Kidney capillary endothelial cell (primary cell): ENCODE data around the gene AAK1.

Experiments
- DNase-seq: peaks from one replicate; pipeline ENCODE4 v3.0.0-alpha.2; 2018; ENCODE audit warnings: low spot score

The AAK1 gene

DNA sequence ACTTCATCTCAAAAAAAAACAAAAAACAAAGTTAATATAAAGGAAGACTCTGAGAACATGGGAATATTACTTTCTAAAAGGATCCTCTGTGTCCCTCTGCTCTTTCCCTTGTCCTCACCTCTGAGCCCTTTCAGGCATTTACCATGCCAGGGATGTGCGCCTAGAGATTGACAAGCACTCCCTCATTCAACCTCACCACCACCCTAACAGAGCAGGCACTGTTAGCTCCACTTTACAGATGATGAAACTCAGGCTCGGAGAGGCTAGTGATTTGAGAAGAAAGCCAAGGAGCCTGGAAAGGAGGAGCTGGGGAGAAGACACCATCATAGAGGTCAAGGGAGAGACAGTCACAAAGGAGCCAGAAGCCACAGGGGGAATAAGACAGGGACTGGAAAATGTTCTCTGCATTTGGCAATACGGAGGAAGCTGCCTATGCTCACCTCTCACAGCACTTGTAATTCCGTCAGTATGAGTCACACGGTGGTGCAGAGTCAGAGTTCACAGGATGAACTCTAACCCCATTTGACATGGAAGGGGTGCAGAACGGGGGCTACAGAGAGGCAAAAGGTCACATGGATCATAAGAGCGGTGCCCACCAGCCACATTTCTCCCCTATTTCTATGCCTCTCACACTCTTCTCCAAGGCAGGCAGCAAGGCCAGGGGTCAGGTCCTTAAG is 104.5 kb downstream of the AAK1 start:
- no peak for DNase-seq

DNA sequence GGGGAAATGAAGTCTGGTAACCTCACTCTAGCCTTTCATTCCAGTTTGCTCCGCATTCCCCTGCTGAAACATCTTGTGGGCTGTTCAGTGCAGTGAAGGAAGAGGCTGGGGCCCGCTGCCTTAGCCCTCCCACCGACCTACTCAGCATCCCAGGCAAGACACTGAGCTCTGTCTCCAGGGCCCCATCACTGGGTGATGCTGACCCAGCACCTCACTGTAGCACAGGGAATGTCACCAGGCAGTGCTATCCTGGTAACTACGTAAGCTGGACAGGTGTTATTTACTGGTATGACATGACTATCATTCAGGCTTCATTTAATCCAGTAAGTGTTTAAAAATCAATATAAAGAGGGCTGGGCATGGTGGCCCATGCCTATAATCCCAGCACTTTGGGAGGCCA is 105.3 kb downstream of the AAK1 start:
- no peak for DNase-seq

DNA sequence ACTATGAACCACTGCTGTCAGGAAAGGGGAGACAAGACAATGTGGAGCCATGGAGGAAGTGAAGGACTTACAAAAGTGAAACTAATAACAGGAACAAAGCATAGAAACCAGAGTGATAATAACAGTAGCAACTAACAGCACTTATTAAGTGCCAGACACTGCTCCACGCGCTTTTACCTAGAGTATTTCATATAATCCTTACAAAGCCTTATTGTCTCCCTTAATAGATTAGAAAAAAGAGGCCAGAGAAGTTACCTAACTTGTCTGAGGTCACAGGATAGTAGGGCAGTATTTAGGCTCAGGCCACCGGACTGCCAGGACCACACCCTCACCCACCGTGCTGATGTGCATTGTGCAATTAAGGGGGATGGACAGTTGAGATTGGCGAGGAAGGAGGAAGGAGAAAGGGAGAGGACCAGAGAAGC is 107.7 kb downstream of the AAK1 start:
- DNase-seq: no peak

DNA sequence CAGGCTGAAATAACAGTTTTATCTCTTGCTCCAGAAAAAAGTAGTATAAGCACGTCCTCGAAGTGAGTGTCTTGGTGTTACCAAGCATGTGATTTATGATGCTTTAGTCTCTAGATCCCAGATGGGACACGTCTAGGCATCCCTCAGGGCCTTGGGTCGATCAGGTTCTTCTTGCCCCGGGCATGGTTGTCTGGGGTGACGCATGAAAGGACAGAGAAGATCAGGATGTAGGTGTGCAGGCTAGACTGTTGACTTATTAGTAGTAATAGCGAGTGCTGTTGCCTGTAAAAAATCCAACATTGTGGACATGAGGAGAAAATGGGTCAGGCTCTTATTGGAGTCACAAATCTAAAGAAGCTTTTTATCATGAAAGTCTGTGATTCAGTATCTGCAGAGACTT is 112.4 kb downstream of the AAK1 start:
- no peak for DNase-seq

DNA sequence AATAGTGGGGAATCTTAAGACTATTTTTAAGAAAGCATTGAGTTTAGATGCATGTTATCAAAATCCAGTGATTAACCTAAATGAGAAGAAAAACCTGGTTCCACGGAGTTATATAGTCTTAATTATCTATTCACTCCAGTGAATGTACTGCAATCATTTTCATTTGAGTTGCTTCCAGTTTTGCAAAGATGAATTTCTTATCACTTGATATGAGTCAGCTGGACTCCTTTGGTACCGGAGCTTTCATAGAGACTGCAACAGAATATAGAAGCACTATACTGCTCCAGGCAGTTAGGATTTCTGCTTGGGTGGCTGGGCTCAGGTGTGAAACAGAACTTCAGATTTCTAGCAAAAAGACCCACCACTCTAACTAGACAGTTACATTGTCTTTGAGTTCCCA is 114.1 kb downstream of the AAK1 start:
- no peak for DNase-seq

DNA sequence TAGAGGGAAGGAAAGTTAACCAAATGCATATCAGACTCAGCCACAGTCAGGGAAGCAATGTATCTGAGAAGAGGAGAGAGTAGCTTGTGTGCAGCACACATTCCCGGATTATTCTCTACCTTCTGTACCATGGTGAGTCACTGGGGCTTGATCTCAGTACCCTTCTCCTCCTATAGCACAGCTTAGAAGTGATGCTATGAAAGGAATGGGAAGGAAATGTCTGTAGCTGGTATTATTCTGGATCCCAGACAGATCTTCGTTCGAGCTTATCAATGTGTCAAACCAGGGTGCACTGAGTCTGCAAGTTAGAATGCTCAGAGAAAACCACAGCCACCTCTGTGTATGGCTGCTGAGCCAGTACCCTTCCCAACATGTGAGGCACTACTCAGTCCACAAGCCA is 118.3 kb downstream of the AAK1 start:
- DNase-seq: no peak

DNA sequence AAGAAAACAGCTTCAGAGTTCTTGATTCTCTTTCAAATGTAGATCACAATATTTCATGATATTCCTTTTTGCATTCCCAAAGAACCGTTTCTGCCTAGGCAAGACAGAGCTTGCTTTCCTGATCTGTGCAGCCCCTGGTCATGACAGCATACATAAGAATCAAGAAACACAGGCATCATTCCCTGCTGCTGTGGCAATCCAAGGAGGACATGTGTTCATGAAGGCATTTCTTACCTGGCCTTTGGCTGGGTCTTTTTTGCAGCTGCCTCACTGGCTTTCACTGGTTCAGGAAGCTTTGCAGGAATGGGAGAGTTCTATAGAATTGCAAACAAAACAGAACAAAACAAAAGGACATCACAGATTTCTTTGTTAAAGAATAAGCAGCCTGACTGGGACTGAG is 118.7 kb downstream of the AAK1 start:
- no peak for DNase-seq

DNA sequence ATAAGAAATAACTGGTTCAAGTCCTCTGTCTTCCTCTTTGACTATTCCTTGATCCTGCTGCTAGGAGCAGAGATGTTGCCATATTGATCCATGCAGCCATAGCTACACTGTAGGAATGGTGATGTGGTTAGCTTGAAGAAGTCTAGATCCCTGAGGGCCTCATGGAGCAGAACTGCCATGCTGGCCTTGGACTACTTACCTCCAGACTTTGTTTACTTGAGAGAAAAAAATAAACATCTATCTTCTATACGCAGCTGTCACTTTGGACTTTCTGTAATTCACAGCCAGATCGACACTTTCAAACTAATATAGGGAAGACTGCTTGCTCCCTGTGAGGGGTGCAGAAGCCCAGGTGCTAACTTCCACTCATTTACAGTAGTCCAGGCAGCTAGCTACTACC is 121.8 kb downstream of the AAK1 start:
- no peak for DNase-seq

DNA sequence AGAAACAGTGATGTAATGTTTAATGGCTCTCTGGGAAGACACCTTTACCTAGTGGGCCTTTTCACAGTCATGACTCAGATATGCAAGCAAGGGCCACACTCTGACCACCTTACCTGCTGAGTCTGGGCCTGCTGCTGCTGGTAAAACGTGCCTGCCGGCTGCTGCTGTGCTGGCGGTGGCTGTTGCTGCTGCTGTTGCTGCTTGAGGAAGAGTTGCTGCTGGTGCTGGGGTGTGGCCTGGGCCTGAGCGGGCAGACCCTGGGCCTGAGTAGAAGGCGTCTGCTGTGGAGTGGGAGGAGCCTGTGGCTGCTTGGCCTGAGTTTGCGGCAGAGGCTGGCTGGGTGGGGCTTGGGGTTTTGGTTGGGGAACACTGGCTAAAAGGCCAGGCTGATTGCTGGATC is 124.7 kb downstream of the AAK1 start:
- DNase-seq: no peak

DNA sequence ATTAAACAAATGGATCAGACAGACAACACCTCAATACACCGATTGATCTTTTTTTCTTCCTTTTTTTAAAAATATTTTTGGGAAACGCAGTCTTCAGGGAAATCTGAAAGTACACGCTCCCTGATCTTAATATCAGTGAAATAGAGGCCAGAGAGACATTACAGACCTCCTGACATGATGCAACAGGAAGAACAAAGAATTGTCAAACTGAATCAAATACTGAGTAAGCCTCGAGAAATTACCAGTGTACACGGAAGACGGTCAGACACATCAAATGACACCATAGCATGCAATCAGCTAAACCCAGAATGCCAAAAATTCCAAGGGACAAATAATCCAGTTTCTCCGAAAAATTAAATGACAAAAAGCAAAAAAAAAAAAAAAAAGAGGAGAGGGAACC is 126.1 kb downstream of the AAK1 start:
- no peak for DNase-seq

DNA sequence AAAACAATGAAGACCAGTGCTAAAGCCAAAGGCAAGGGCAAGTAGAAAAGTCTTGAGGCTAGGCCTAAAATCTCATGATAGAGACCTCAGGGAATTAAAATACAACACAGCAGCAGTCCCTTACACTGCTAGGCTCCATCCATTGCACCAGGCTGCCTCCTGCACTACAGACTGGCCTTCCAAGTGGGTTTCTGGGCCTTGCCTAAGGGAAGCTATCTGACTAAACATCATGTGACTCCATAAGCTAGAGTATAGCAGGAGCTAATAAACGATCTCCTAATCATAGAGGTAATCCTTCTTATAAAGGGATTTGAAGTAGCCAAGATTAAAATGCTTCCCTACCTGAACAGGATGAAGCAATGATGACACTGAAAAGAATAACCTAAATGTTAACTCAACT is 128.7 kb downstream of the AAK1 start:
- no peak for DNase-seq

DNA sequence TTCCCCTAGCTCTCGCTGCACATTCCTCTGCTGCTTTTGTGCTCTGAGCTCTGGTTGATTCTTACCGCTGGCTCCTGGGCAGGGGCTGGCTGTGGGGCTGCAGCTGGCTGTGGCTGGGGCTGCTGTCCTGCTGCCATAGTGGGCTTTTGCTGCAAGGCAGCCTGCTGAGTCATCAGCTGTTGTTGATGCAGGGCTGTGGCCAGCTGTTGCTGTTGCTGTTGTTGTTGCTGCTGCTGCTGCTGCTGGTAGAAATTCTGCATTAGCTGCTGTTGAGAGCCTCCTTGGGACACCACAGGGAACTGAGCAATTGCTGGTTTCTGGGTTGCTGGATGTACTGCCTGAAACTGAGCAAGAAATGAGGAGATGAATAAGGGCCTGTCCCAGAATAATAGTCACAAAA is 129.1 kb downstream of the AAK1 start:
- no peak for DNase-seq

DNA sequence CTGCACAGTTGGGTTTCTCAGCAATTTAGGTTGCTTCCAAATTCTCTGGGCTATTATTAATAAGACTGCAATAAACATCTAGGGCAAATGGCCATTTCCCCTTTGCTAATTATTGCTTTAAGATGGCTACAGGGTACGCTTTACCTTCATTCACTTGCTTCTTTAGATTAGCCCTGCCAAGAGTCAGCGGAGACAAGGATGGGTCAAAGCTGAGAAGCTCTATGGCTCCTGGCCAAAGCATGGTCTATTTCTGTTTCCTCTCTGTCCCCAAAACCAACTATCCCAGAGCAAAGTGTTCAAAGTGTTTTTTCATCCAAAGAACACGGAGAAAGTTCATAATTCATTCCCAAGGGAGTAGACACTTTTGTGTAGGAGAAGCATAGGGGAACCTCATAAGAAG is 131.1 kb downstream of the AAK1 start:
- no peak for DNase-seq

DNA sequence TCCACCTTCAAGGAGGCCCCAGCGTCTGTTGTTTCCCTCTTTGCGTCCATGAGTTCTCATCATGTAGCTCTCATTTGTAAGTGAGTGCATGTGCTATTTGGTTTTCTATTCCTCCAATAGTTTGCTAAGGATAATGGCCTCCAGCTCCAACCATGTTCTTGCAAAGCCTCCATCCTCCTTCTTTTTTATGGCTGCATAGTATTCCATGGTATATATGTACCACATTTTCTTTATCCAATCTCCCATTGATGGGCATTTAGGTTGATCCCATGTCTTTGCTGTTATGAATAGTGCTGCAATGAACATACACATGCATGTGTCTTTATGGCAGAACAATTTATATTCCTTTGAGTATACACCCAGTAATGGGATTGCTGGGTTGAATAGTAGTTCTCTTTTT is 133.3 kb downstream of the AAK1 start:
- DNase-seq: no peak

DNA sequence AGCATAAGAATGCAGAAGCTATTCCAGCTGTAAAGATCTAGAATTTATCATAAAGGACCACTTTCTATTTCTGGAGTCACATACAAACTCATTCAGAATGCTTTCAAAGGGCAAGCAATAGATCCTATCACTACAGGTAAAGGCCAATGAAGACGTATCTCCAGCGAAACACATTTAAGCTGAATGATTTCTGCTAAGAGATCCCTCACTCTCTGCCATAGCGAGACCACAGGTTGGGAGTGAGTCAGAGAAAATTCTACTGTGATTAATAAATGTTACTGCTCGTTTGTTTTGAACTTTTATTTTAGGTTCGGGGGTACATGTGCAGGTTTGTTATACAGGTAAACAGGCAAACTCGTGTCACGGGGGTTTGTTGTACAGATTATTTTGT is 133.8 kb downstream of the AAK1 start:
- no peak for DNase-seq

DNA sequence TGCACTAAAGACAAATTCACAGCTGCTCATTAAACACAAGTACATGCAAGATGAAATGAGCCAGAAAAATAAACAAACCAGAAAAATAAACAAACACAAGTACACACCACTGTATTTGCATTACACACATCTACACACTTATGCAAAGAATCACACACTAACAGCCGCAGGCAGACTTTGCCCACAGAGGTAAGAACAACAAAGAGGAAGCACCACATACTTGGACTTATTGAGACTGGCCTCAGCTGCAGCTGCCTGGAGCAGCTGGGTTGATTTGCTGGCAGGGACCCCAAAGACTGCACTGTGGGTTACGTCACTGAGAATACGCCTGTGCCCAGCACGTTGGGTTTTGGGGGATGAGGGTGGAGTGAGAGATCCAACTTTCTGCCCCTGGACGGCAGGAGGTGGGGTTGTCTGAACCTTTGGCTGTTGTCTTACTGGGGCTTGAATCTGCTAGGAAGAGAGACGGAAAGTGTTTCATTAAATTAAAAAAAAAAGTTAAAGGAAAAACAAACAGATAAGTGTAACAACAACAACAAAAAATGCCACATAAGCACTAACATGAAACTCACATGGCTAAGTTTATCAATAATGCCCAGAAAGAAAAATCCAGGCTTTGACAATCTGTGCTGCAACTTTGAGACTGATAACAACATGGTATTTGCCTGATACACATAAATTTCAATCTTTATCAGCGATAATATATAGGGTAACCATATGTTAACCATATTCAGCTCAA is 134.4 kb downstream of the AAK1 start:
- no peak for DNase-seq

DNA sequence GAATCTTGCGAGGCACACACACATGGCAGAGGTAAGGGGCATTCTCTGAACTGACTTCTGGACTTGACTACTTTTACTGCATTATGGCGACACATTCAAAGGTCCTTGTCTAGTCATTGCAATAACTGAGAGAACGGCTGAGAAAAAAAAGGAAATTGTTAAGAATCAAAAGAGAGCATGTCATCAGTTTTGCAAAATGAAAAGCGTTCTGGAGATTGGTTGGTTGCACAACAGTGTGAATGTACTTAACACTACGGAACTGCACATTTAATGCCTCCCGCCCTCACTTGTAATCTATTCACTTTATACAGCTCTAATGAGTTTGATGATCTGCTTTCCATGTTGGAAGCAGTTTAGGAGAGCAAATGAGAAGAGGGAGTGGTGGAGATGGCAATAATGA is 137.8 kb downstream of the AAK1 start:
- DNase-seq: no peak

DNA sequence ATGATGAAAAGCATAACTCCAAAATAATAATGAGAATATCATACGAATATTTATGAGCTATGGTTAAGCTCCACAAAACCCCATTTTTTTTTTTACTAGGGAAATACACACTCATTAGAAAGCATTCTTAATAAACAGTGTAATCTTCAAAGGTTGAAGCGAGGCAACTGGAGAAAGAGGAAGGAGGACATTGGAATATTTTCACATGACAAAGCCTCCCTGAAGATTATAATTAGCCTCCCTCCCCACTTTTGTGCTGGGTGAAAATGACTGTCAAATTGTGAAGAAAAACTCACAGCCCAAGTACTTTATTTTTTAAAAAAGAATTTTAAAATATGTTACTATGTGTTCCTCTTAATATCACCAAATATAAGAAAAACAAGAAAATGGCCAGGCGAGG is 142.2 kb downstream of the AAK1 start:
- no peak for DNase-seq

DNA sequence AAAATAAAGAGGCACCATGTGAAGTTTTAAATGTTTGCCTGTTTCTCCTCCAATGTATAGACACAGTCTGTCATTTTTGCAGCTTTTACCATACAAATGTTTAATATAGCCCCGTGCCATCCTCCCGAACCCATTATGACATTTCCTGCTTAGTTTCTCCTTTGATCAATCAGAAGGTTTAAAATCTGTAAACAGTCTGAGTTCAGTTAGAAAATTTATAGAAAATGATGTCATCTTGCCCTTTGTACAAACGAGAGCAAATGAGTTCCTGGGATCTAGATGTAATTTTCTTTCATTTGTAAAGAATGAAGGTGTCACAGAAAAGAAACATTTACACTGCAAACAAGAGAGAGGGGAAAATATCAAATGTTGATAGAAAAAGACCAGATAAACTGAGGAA is 143.6 kb downstream of the AAK1 start:
- DNase-seq: no peak

DNA sequence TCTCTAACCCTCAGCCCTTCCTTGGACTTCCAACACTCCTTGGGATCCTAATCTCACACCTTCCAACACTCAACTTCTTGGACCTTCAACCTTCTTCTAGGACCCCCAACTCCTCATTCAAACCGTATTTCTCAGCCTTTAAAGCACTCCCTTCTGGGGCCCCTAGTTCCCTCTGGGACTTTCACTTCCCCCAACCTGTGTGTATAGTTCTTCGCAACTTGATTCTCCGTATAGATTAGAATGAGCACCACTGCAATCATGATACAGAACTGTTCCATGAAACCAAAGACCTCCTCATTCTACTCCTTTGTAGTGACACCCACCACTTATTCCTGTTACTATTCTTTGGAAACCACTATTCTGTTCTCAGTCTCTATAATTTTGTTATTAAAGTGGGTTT is 144.3 kb downstream of the AAK1 start:
- DNase-seq: no peak

DNA sequence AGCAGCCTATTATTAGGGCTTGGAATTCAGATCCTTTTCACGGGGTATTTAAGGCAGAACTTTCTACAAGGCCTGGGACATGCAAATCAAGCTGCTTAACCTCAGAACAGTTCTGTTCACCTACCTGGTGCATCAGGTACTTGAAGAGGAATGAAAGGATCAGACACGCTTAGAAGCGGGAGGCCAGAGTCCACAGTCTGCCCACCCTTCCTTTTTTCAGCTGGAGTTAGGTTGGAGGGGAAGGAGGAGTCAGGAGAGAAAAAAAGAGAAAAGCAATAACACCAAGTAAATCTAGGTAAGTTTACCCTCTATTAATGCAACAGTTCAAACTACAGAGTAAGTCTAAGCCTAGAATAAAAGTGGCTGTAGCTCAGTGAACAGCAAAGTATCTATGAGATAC is 147.7 kb downstream of the AAK1 start:
- no peak for DNase-seq

DNA sequence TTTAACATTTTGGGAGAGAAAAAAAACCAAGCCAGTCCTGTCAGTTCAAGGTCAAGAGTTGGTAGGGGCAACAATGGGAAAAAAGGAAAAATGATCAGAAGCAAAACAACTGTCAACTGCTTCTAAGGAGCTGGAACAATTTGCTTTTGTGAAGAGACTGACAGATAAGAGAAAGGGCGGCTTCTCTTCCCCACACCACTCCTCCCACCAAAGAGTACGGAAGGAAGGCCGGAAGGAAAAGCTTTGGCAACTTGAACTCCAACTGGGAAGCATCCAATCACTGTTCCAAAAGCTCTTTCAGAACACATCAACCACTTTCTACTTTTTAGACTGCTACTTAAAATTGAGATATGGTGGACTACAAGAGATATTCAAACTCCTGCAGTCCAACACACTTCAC is 148.5 kb downstream of the AAK1 start:
- DNase-seq: no peak

DNA sequence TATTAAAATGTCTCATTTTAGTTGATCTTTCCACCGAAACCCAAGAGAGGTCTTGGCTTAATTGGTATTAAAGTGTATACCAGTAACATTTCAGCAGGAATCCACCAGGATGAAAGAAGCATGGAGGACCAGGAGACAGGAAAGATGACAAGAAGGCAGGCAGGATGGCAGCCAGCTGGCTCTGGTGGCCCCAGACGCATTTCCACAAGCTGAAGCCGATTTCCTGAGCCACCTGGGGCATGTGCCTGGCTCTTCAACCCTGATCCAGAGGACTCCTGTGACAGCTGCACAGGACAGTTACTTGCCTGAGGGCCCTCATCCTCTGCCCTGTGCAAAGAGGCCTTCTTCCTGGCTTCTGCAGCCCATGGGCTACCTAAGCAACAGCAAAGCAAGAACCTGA is 149.4 kb downstream of the AAK1 start:
- no peak for DNase-seq

DNA sequence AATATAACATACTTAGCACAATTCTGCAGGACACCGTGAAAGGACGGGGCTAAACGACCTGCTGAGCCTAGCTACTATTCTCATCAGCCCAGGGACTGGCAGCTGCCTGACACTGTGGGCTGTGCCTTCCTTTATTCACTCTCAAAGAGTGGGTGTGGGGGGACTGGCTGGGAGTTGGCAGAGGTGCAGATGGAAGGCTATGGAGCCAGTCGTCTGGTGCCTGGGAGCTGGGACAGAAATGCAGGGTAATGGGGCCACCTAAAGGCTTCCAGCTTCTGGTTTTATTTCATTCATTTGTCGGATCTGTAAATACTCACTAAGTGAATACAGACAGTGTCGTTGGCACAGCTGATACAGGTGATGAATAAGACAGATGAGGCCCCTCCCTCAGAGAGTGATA is 150.3 kb downstream of the AAK1 start:
- no peak for DNase-seq
